Stimulated activated CD8-positive, alpha-beta memory T cell treated with anti-CD3 and anti-CD28 coated beads, Interleukin-7, amount 100 ng/mL, for 48 hours (primary cell): ENCODE results near the gene MEF2C.
"Not testable (repeated sequence)": the region's sequence is repeated elsewhere in the genome, so short reads cannot be mapped to it uniquely, and the experiment has no call there.

Experiments
- DNase-seq, 2 donors: peaks; one replicate each; pipeline ENCODE4 v3.0.0-alpha.2; 2020; ENCODE audit warnings: low read depth in 1 of 2; ENCODE audit errors: extremely low read depth in 1 of 2

MEF2C gene

GRCh38 chr5:88868468-88869068 is 14.4 kb downstream of the MEF2C start:
- DNase-seq = no peak

GRCh38 chr5:88867638-88868037 is 15.3 kb downstream of the MEF2C start:
- DNase-seq = no peak

DNA sequence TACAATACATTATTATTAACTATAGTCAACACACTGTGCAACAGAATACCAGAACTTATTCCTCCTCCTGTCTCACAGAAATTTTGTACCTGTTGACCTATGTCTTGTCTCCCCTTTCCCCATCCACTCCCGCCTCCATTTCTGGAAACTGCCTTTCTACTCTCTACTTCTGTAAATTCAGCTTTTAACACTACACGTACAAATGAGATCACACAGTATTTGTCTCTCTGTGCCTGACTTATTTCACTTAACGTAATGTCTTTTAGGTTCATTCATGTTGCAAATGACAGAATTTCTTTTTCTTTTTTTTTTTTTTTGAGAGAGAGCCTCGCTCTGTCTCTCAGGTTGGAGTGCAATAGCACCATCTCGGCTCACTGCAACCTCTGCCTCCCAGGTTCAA is 19.5 kb downstream of the MEF2C start:
- no peak for DNase-seq

DNA sequence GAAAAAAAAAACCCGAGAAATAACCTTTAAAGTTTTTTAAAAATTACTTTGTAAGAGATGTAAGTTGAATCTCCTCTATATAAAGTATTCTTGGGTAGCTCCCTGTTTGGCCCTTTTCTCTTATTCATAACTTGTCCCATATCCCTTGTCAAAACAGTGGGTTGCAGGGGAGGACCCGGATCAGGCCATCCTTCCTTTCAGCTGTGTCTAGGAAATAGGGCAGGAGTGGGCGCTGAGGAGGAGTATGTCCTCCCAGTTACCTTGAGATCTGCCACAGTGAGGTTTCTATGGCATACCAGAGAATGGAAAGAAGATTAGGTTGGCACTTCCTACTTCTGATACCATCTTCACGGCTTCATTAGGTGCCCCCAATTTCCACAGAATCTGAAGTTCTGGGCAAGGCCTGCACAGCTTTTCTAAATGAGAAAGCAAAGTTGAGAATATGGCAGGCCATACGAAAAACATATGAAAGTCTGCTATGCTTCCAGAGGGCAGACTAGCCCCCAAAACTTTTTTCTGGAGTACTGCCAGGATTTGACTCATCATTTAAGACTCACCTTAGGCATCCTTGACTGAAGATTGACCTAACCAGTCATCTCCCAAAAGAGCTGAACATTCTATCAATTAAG is 20.3 kb downstream of the MEF2C start:
- DNase-seq = no peak

- no peak for DNase-seq
Measured at GRCh38 chr5:88861231-88861630, 21.8 kb downstream of the MEF2C start.

- no peak for DNase-seq
Measured at GRCh38 chr5:88860501-88860900, 22.5 kb downstream of the MEF2C start.

- no peak for DNase-seq
Measured at GRCh38 chr5:88858392-88858791, 24.6 kb downstream of the MEF2C start.

- not testable (repeated sequence) for DNase-seq
Measured at GRCh38 chr5:88856381-88856780, 26.6 kb downstream of the MEF2C start.

DNA sequence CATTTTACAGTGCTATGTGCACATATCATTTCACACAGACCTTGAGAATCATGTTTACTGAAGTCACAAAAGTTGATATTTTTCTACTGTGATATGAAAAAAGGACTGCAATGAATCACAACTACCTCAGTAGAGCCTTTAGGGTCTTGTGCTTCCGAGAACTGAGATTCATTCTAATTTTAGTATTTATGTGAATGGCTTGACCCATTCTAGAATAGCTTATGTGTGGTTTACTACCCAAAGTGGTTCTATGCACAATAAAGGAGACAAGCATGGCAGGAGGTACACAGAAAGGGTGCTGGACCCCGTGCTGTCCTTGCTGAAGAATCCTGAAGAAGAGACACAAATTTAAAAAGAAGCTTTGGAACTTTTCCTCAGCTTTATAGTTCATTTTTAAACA is 28.2 kb downstream of the MEF2C start:
- DNase-seq = no peak

DNA sequence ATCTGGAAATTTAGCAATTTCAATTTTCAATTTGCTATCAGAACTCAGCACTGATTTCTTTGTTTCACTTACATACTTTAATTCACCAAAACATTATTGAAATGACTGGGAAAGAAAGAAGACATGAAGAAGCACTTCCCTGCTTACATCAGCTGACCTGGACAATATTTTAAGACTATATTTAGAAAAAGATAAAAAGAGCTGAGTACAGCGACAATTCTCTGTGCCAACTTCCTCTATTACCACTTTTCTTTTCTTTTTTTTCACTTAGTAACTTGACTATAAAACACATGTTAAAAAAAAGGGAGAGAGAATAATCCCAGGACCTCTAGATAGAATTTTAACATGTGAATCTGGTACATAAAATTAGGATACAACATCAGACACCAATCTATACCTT is 35.6 kb downstream of the MEF2C start:
- DNase-seq = no peak

GRCh38 chr5:88846434-88846833 is 36.5 kb downstream of the MEF2C start:
- DNase-seq = no peak

DNA sequence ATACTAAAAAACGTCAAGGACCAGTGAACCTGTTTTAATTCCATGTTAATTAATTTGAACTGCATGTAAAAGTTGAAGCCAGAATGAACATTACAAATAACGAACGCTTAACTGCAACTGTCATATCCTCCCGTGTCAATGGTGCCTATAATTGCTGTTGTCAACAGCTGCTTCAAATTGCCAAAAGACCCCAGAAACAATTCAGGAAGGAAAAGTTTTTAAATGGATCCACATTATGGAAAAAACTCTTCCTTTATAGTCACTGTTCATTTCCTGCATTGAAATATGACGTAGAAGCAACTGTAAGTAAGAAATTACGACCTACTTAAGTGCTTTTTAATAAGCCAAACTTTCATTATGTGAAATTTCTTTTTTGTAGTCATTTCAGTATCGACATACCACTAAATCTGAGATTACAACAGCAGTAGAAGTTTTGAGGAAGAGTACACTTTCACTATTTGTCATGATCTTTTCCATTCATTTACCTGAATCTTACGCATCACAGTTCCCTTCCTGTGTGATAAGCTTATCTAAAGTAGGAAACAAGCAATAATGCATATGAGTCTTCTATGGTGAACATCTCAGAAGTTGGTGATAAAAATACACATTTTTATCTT is 37.8 kb downstream of the MEF2C start:
- no peak for DNase-seq

DNA sequence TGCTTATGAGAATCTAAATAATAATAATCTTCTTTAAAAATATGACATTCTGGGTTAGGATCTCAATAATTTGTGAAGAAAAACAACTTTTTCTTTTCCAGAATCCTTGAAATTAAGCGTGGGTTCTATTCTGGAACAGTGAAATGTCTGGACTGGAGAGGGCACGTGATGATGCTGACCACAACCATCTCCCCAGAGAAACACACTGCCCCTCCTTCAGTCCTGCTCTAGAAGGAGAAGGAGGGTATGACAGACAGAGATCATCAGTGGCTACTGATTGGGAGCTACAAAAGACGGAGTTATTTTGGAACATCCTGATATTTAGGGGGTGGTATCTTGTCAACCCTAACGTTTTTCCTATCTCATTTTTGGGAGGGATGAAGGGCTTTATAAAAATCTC is 40.2 kb downstream of the MEF2C start:
- DNase-seq = no peak

GRCh38 chr5:88841212-88841611 is 41.8 kb downstream of the MEF2C start:
- no peak for DNase-seq

- no peak for DNase-seq
Measured at GRCh38 chr5:88840495-88840894, 42.5 kb downstream of the MEF2C start.

GRCh38 chr5:88839238-88839637 is 43.7 kb downstream of the MEF2C start:
- no peak for DNase-seq

DNA sequence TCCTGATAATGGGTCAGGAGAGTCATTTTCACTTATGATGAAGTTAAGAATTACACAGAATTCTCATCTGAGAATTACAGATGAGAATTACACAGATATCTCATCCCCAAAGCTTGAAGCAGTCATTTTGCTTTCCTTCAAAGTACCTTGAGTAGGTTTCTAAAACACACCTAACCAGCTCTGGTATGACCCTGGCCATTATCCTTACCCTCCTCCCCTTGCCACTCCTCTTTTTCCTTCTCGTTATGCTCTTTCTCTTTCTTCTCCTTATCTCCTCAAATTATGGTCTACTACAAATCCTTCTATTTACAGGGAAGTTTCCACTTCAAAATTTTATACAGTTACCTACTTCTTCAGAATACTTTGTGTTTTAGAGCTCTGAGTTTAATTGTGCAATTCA is 44.5 kb downstream of the MEF2C start:
- no peak for DNase-seq

DNA sequence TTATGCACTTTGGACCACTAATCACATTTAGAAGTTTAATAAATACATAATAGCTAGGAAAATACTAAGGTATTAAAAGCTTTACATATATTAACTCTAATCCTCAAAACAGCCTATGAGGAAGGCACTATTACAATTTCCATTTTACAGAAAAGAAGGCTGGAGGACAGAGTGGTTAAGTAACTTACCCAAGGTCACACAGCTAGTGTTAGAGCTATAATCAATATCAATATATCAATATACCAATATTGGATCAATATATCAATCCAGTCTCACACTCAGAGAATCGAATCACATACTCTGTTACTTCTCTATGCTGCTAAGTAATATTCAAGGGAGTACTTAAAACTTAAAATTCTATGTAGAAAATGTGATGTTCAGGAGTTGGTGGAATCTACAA is 45.2 kb downstream of the MEF2C start:
- DNase-seq = no peak

DNA sequence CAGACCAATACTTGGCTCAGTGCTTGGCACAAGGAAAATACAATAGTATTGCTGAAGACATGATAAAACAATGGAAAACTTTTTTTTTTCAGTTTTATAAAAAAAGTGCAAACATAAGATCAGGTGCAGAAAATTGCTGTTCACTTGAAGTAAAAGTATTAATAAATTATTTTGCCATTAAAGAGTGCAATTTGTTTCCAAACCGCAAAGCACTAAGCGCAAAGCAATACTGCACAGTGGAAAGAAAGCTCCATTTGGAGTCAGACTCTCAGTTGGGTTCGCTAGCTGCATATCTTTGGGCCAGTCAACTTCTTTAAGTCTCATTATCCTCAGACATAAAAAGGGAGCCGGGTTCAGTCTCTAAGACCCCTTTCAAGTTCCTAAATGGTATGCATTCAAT is 45.8 kb downstream of the MEF2C start:
- DNase-seq = no peak

GRCh38 chr5:88836195-88836838 is 46.7 kb downstream of the MEF2C start:
- no peak for DNase-seq

- DNase-seq = no peak
Measured at GRCh38 chr5:88834499-88834898, 48.5 kb downstream of the MEF2C start.

DNA sequence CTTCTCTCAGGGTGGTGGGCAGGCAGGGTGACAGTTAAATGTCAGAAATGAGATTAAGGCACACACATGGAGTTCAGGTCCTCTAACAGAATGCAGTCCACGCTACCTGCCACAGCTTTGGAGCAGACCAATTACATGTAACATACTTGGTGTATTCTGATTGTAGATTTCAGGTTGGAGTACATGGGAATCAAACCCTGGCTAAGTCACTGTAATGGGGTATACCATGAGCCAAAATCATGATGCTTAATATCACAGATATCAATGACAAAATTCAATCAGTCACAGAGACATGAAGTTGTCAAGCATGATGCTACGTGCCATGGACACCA is 48.9 kb downstream of the MEF2C start:
- no peak for DNase-seq
